Hepatic stellate cell (primary cell): ENCODE results near the gene SCLY.
A peak's percentile ranks its signal among the peaks of the same experiment; 100 is the strongest.

Experiments
- DNase-seq: peaks from one replicate; pipeline ENCODE4 v3.0.0; 2011; ENCODE audit warnings: low spot score

The SCLY gene

GRCh38 chr2:238127165-238128060 is 66.6 kb downstream of the SCLY start:
- peak; percentile 83 for DNase-seq

DNA sequence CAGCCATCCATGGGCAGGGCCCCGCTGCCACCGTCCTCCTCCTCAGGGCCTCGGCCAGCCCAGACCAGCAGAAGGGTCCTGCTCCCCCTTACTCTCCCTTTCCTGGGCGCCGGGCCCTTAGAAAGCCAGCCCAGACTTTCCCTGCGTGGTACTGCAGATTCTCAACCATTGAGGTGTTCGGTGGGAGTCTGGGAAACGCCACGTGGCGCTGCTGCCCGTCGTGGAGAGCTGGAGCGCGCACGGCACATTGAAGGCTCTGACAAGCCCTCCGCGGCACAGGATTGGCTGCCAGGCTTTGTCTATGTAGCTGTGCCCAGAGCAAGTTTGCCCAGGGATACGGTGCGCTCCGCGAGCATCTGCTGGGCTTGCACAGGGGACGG is 67.2 kb downstream of the SCLY start:
- no peak for DNase-seq

DNA sequence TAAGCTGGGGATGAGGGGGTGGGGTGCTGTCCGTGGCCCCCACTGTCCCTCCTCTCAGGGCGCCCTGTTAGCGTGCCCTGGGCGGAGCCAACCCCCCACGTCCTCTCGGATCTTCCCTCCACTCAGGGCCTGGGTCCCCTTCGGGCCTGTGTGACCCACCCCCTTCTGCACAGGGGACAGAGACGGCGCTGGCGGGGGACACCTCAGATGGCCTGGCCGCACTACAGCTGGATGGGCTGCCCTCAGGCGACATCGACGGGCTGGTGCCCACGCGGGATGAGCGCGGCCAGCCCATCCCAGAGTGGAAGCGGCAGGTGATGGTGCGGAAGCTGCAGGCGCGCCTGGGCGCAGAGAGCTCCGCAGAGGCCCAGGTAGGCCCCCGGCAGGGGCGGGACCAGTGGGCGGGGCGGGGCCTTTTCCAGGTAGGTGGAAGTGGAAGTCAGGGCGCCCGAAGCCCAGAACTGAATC is 67.8 kb downstream of the SCLY start:
- DNase-seq = no peak

- no peak for DNase-seq
Observed at GRCh38 chr2:238129166-238130010, 68.6 kb downstream of the SCLY start.

DNA sequence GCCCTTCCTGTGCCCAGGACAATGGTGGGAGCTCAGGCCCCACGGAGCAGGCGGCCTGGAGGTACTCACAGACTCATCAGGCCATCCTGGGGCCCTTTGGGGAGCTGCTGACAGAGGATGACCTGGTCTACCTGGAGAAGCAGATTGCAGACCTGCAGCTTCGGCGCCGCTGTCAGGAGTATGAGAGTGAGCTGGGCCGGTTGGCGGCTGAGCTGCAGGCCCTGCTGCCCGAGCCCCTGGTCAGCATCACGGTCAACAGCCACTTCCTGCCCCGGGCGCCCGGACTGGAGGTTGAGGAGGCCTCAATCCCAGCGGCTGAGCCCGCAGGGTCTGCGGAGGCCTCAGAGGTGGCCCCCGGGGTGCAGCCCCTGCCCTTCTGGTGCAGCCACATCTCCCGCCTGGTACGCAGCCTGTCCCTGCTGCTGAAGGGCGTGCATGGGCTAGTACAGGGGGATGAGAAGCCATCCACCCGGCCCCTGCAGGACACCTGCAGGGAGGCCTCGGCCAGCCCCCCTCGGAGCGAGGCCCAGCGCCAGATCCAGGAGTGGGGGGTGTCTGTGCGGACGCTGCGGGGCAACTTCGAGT is 69.4 kb downstream of the SCLY start:
- no peak for DNase-seq

GRCh38 chr2:238130696-238131628 is 70.2 kb downstream of the SCLY start:
- DNase-seq = no peak

DNA sequence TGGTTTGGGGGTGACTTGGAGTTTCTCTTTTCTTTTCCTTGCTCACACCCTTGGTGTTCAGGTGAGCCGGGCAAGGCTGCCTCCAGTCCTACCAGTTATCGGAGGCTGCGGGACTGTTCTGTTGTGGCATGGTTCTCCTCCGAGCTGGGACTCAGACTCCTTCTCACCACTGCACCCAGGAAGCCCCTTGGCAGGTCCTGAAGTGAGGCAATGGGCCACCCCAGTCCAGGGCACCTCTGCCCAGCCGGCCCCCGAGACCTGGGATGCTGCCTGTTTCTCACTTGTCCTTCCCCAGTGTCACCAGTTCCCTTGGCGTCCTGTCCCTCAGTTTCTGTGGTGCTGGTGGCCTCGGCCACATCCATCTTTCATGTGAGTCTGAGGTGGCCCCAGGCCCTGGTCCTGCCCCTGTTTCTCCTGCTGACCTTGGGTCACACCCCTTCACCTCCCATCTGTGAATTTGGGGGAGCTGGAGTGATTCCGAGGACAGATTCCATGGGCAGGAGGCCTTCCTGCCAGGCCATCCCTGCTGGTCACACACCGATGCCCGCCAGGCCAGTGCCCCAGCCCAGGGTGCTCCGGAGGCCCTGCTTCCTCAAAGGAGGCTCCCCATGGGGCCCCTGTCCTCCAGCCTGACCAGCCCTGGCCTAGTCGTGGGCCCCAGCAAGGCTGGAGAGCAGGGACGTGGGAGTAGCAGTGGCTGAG is 71.1 kb downstream of the SCLY start:
- no peak for DNase-seq

DNA sequence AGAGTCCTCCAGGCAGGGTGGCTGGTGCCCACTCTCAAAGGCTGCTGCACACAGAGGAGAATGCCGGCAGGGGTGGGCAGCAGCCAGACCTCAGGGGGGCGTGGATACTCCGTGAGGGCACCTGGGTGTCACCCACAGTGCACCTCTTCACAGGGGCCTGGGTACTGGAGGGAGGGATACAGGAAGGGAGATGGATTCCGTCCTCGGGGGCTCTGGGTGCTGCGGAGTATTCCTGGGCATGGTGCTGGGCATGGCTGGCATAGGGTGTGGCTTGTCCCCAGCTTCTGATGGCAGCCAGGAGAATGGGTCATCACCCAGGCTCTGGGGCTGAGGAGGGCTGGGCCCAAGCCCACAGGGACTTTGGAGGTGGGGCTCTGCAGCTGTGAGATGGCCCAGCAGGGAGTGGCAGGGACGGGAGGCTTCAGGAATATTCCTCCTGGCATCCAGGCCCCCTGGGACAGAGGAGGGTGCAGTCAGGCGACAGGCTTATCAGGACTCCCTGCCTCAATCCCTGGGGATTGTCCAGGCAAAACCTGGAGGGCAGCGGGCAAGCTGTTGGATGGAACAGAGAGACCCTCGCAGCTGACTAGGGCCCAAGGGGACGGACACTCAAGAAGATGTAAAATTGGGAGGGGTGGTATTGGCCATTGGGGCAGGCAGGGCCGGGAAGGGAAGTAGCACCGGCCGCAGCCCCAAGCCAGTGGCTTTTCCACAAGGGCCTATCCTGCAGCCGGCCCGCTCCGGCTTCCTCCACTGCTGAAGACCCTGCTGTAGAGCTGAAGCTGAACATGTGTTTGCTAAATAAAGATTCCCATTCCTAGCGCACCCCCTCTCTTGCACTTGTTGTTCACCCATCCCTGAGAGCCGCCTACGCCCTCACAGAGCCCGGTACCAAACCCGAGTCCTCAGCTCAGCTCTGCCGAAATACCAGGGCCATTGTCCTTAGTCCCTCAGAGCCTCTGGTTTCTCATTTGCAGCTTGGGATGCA is 72.0 kb downstream of the SCLY start:
- DNase-seq = no peak

DNA sequence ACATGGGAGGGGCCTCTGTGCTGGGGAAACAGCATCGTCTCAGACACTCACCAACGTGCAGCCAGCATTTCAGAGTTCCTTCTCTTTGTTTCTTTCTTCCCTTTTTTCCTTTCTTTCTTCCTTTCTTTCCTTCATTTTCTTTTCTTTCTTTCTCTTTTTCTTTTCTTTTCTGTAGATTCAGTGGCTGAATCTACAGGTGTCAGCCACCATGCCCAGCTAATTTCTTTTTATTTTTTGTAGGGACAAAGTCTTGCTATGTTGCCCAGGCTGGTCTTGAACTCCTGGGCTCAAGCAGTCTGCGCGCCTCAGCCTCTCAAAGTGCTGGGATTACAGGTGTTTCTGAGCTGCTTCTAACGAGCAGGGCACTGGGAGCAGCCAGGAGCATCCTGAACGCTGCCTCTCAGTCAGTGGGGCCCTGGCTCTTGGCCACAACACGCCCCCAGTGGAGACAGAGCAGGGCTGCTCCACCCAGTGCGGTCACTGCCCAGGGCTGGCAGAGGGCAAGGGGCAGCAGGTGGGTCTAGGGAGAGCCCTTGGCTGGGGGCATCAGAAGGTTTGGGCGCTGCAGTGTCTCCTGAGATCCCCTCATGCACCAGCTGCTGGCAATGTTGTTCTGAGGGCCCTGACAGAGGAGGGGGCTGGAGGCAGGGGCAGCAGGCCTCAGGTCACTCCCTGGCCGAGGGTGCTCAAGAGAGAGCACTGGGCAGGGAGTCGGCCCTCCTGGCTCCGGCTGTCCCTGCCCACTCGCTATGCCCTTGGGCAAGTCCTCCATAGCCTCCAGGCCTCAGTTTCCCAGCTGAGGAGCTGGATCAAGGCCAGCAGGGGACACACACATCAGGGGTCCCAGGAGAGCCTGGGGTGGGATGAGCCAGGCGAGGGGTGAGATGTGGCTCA is 72.9 kb downstream of the SCLY start:
- no peak for DNase-seq

- no peak for DNase-seq
Observed at GRCh38 chr2:238134393-238134785, 73.6 kb downstream of the SCLY start.

- DNase-seq = no peak
Observed at GRCh38 chr2:238135601-238136150, 74.9 kb downstream of the SCLY start.

DNA sequence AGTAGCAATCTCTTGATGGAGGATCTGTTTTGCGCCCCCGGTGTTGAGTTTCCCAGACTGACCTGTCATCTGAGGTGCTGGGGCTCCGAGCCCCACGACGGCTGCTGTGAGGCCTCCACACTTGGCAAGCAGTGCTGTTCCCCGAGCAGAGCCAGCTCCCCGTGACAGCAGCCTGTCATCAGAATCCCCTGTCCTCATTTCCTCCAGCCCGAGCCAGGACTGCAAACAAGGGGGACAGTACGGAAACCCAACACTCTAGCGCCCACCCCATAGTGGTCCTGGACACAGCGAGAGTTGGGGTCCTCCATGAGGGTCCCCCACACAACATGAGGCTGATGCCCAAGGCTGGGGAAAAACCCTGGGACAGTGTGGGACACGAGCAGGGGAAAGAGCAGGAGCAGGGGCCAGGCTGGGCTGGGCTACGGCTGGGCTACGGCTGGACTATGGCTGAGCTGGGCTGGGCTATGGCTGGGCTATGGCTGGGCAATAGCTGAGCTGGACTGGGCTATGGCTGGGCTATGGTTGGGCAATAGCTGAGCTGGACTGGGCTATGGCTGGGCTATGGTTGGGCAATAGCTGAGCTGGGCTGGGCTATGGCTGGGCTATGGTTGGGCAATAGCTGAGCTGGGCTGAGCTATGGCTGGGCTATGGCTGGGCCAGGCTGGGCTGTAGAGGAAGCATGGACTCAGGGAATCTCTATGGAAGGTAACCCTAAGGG is 76.2 kb downstream of the SCLY start:
- DNase-seq = peak; percentile 57

GRCh38 chr2:238137885-238138284 is 77.1 kb downstream of the SCLY start:
- DNase-seq = no peak

- peak; percentile 64 for DNase-seq
Observed at GRCh38 chr2:238138331-238139195, 77.8 kb downstream of the SCLY start, which contains the start of gene KLHL30. Gene KLHL30 (plus strand): TSS chr2:238138668. CDS start chr2:238140755, 2,087 bp downstream.

GRCh38 chr2:238139196-238140039 is 78.6 kb downstream of the SCLY start:
- DNase-seq = no peak

DNA sequence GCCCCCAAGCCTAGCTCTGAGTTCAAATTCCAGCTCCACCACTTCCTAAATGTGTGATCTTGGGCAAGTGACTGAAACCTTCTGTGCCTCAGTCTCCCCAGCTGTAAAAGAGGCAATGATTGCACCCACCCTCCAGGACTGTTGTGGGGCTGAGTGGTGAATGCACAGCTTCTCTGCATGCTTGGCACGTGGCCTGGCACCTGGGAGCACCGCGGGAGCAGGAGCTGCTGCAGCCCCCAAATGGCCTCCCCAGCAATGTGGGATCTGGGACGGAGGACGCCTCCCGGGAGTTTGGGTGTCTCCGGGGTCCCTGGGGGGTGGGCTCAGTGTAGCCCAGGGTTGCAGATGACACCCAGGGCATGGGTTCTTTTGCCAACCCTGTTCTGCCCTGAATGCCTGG is 79.2 kb downstream of the SCLY start:
- no peak for DNase-seq
